ENCODE data around the gene USP12. TPM values are rescaled to one million over a fixed set of nuclear protein-coding genes. Genes with fewer than 3 reads are reported as not detected.

USP12 gene
- total RNA-seq, 1 experiment from 2014 or later: 20.6 TPM

- no peak for DNase-seq (ENCODE audit: unreplicated experiment)
- ChIA-PET POLR2A (no interaction called here), CTCF (interaction anchor here (0.9 kb wide), 1 partner anchor 14 kb away, joined by 3 read pairs; no protein-coding TSS in a partner anchor)
- BruUV-seq (replicated peaks): no TSS peak
- H3K4me1 Mint-ChIP-seq (ENCODE audit: insufficient read depth, unreplicated experiment): peaks cover 13% of the 10 kb centered on the region
- intact Hi-C loops (cut with micrococcal nuclease): loop anchor here (10.0 kb wide), 1 partner anchor 122 kb away; no protein-coding TSS in a partner anchor
- H3K9me3 Mint-ChIP-seq (ENCODE audit: unreplicated experiment): no peaks in the 10 kb centered on the region
- H3K4me3 Mint-ChIP-seq (ENCODE audit: unreplicated experiment): no peak overlapping the region
- no peaks in the 10 kb centered on the region for H3K36me3 Mint-ChIP-seq (ENCODE audit: insufficient read depth, unreplicated experiment)
- H3K27me3 Mint-ChIP-seq (ENCODE audit: insufficient read depth, unreplicated experiment): no peaks in the 10 kb centered on the region
- TF ChIP-seq, protein P1, sequence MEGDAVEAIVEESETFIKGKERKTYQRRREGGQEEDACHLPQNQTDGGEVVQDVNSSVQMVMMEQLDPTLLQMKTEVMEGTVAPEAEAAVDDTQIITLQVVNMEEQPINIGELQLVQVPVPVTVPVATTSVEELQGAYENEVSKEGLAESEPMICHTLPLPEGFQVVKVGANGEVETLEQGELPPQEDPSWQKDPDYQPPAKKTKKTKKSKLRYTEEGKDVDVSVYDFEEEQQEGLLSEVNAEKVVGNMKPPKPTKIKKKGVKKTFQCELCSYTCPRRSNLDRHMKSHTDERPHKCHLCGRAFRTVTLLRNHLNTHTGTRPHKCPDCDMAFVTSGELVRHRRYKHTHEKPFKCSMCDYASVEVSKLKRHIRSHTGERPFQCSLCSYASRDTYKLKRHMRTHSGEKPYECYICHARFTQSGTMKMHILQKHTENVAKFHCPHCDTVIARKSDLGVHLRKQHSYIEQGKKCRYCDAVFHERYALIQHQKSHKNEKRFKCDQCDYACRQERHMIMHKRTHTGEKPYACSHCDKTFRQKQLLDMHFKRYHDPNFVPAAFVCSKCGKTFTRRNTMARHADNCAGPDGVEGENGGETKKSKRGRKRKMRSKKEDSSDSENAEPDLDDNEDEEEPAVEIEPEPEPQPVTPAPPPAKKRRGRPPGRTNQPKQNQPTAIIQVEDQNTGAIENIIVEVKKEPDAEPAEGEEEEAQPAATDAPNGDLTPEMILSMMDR (IDR thresholded peaks at IDR 0.05; ENCODE audit: unreplicated experiment): no peak
- no peak overlapping the region for H3K27ac Mint-ChIP-seq (ENCODE audit: low read depth, unreplicated experiment)
Measured at GRCh38 chr13:27176470-27177410, 5.1 kb upstream of the USP12 start.

DNA sequence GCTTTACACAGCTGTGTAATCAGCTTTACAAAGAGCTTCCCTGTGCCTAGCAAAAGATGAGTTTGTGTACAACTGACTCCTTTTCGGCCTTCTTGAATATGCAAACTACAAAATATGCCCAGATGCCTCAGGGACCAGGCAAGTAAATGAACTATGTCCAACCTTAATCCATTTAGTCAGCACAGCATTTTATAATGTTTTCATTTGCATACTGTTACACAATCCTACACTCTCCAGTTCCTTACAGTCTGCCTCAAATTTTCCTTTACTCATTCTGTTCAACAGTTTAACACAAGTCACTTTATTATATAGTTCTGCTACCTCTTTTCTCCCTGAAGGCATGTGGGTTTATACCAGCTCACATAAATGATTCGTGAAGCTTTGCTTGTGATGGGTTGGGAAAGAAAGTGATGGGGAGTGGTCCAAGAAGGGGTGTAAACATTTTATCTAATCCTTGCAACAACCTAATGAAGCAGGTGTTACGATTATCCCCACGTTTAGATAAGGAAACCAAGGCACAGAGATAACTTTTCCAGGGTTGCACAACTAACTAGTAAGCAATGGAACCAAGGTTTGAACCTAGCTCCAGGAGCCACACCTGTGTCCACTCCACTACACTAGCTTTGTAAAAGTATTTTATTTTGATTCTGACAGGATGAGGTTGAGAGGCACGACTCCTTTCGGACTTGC, 3.3 kb upstream of the USP12 start:
- TF ChIP-seq, protein P1 (IDR thresholded peaks at IDR 0.05; ENCODE audit: unreplicated experiment): no peak
- Mint-ChIP-seq H3K9me3 (ENCODE audit: unreplicated experiment) (no peaks in the 10 kb centered on the region), H3K36me3 (ENCODE audit: insufficient read depth, unreplicated experiment) (no peaks in the 10 kb centered on the region), H3K4me3 (ENCODE audit: unreplicated experiment) (no peak overlapping the region), H3K27ac (ENCODE audit: low read depth, unreplicated experiment) (no peak overlapping the region), H3K4me1 (ENCODE audit: insufficient read depth, unreplicated experiment) (peaks cover 18% of the 10 kb centered on the region), H3K27me3 (ENCODE audit: insufficient read depth, unreplicated experiment) (no peaks in the 10 kb centered on the region)
- DNase-seq (ENCODE audit: unreplicated experiment): no peak
- POLR2A ChIA-PET: interaction anchor here (1.1 to 1.3 kb wide), 2 partner anchors 8 to 76 kb away, joined by 3 to 4 read pairs; partner anchors contain the start of gene RPL21
- CTCF ChIA-PET: interaction anchor here (1.2 kb wide), 1 partner anchor 18 kb away, joined by 3 read pairs; no protein-coding TSS in a partner anchor
- BruUV-seq (replicated peaks): no TSS peak
- intact Hi-C loops (cut with micrococcal nuclease): loop anchor here (5.0 to 10.0 kb wide), 3 partner anchors 97 to 188 kb away; partner anchors contain the start of gene RASL11A

GRCh38 chr13:27172495-27172842, 858 bp upstream of the USP12 start:
- Mint-ChIP-seq H3K4me1 (ENCODE audit: insufficient read depth, unreplicated experiment) (peaks cover 37% of the 10 kb centered on the region), H3K27me3 (ENCODE audit: insufficient read depth, unreplicated experiment) (no peaks in the 10 kb centered on the region), H3K27ac (ENCODE audit: low read depth, unreplicated experiment) (peak overlapping the region; percentile 72), H3K36me3 (ENCODE audit: insufficient read depth, unreplicated experiment) (no peaks in the 10 kb centered on the region), H3K4me3 (ENCODE audit: unreplicated experiment) (peak overlapping the region; percentile 78), H3K9me3 (ENCODE audit: unreplicated experiment) (no peaks in the 10 kb centered on the region)
- TF ChIP-seq, protein P1 (IDR thresholded peaks at IDR 0.05; ENCODE audit: unreplicated experiment): no peak
- intact Hi-C loops (cut with micrococcal nuclease): loop anchor here (1.0 to 10.0 kb wide), 4 partner anchors 79 to 185 kb away; partner anchors contain the start of genes RASL11A and RPL21
- peak; percentile 28 for DNase-seq (ENCODE audit: unreplicated experiment)
- POLR2A ChIA-PET: interaction anchor here (0.6 to 1.8 kb wide), 18 partner anchors 8 to 1376 kb away, joined by 3 to 12 read pairs (median 4); partner anchors contain the start of genes RASL11A and RPL21
- BruUV-seq (replicated peaks): no TSS peak
- CTCF ChIA-PET: interaction anchor here (0.6 to 1.1 kb wide), 5 partner anchors 23 to 356 kb away, joined by 3 read pairs; no protein-coding TSS in a partner anchor
